Tibial artery (tissue), 4 donors: Measurements from ENCODE around the gene HINFP.
"Not testable (repeated sequence)": the region's sequence is repeated elsewhere in the genome, so short reads cannot be mapped to it uniquely, and the experiment has no call there.

ENCODE experiments used
- DNase-seq, 2 donors: peaks; one replicate each; pipeline ENCODE4 v3.0.0-alpha.2; 2019
- H3K27ac ChIP-seq, 2 donors: fragments of 200-600 bp; sonication (generic) in 1 of 2; 1 replicate in 1 of 2; 2 replicates in 1 of 2; pipeline ENCODE4 v1.5.1; 2018 to 2019; ENCODE audit warnings: mild to moderate bottlenecking in 1 of 2
- H3K27me3 ChIP-seq, 2 donors: fragments of 200-600 bp; sonication (generic) in 1 of 2; one replicate each; pipeline versions ENCODE4 v1.5.1 to v1.6.0; 2016 to 2019
- H3K36me3 ChIP-seq, 3 donors: fragments of 200-600 bp; sonication (generic) in 2 of 3; one replicate each; pipeline ENCODE4 v1.5.1; 2016 to 2019; ENCODE audit warnings: mild to moderate bottlenecking in 2 of 3
- H3K4me1 ChIP-seq, 4 donors: fragments of 200-600 bp; sonication (generic) in 2 of 4; 1 replicate in 3 of 4; 2 replicates in 1 of 4; pipeline ENCODE4 v1.5.1; 2016 to 2019
- H3K4me3 ChIP-seq, 2 donors: fragments of 200-600 bp; sonication (generic) in 1 of 2; 1 replicate in 1 of 2; 2 replicates in 1 of 2; pipeline ENCODE4 v1.5.1; 2018 to 2019; ENCODE audit warnings: mild to moderate bottlenecking in 2 of 2
- H3K9me3 ChIP-seq, 3 donors: fragments of 200-600 bp; sonication (generic) in 1 of 3; one replicate each; pipeline ENCODE4 v1.5.1; 2016 to 2019
- CTCF ChIP-seq, 2 experiments: fragments of 200-600 bp in 1 of 2; fragments of 450-650 bp in 1 of 2; IDR thresholded peaks; one replicate each; pipeline ENCODE4 v1.5.1; 2017 to 2019; ENCODE audit warnings: antibody characterized with exemption in 2 of 2, mild to moderate bottlenecking in 1 of 2, moderate library complexity in 1 of 2
- intact Hi-C: fragments of 100-400 bp; cut with DNase I; formaldehyde crosslinking; loops from one replicate; pipeline ENCODE4 v1.15.0; 2023; ENCODE audit warnings: low total_unique reads

HINFP gene

DNA sequence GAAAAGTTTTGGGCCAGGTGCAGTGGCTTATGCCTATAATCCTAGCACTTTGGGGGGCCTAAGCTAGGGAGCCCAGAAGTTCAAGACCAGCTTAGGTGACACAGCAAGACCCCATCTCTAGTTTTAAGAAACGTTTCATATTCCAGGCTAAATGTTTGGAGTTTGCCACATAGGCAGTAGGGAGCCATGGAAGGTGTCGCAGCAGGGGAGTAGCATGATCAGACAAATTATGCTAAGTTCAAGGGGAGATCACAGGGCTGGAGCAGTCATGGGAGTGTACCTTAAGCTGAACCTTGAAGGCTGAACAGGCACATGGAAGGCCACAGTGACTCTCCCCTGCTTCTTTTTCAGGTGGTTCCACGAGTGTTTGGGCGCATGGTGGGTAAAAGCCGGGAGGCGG lies 58.0 kb downstream of the HINFP start:
- Histone ChIP-seq H3K27ac (no peak overlapping the region), H3K36me3 (peaks cover 31 to 87% (median 42%) of the 10 kb centered on the region in 3 donors), H3K27me3 (no peaks in the 10 kb centered on the region), H3K4me3 (no peak overlapping the region), H3K9me3 (no peaks in the 10 kb centered on the region), H3K4me1 (no peaks in the 10 kb centered on the region)
- intact Hi-C loops = no loop called here
- TF ChIP-seq CTCF (IDR thresholded peaks at IDR 0.05) = no peak
- no peak for DNase-seq

DNA sequence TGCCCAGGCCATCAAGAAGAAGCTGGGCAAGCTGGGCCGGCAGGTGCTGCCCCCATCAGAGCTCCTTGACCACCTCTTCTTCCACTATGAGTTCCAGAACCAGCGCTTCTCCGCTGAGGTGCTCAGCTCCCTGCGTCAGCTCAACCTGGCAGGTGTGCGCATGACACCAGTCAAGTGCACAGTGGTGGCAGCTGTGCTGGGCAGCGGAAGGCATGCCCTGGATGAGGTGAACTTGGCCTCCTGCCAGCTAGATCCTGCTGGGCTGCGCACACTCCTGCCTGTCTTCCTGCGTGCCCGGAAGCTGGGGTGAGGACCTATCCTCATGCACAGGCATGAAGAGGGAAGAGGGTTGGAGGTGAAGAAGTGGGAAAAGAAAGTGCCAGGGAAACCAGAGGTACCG lies 58.6 kb downstream of the HINFP start:
- peaks cover 25 to 80% (median 36%) of the 10 kb centered on the region in 3 donors for H3K36me3 ChIP-seq
- no peak for DNase-seq
- H3K4me3 ChIP-seq = no peak overlapping the region
- no peak for TF ChIP-seq CTCF (IDR thresholded peaks at IDR 0.05)
- no peaks in the 10 kb centered on the region for H3K27me3 ChIP-seq
- no peaks in the 10 kb centered on the region for H3K4me1 ChIP-seq
- H3K9me3 ChIP-seq = no peaks in the 10 kb centered on the region
- intact Hi-C loops = no loop called here
- no peak overlapping the region for H3K27ac ChIP-seq

DNA sequence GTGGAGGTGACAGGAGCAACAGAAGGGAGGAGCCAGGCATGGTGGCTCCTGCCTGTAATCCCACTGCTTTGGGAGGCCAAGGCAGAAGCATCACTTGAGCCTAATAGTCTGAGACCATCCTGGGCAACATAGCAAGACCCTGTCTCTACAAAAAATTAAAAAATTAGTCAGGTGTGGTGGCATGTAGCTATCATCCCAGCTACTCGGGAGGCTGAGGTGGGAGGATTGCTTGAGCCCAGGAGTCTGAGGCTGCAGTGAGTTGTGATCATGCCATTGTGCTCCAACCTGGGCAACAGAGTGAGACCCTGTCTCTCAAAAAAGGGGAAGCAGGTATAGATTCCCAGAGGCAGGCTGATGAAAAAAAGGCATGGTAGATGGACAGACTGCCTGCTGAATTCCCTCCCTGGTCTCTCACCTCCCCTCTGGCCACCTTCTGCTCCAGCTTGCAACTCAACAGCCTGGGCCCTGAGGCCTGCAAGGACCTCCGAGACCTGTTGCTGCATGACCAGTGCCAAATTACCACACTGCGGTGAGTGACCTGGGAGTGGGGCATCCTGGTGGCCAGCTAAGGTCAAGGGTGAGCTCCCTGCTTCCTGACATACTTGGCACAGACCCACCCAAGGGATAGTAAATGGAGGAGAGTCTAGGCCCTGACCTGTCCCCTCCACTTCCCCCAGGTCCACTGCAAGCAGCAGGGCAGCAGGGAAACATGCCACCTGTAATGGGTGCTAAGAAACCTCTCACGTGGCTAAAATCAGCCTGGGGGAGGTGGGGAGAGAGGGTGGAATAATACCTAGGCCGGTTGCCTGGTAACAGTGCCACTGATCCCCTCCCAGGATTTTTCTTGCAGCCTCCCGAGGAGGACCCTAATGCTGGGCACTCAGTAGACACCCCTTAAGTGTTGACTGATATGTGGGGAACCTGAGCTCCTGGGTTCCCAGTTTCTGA lies 59.6 kb downstream of the HINFP start:
- intact Hi-C loops = no loop called here
- Histone ChIP-seq H3K36me3 (peaks cover 17 to 70% (median 32%) of the 10 kb centered on the region in 3 donors), H3K4me1 (no peaks in the 10 kb centered on the region), H3K27ac (no peak overlapping the region), H3K27me3 (no peaks in the 10 kb centered on the region), H3K4me3 (no peak overlapping the region), H3K9me3 (no peaks in the 10 kb centered on the region)
- no peak for DNase-seq
- TF ChIP-seq CTCF (IDR thresholded peaks at IDR 0.05) = no peak

DNA sequence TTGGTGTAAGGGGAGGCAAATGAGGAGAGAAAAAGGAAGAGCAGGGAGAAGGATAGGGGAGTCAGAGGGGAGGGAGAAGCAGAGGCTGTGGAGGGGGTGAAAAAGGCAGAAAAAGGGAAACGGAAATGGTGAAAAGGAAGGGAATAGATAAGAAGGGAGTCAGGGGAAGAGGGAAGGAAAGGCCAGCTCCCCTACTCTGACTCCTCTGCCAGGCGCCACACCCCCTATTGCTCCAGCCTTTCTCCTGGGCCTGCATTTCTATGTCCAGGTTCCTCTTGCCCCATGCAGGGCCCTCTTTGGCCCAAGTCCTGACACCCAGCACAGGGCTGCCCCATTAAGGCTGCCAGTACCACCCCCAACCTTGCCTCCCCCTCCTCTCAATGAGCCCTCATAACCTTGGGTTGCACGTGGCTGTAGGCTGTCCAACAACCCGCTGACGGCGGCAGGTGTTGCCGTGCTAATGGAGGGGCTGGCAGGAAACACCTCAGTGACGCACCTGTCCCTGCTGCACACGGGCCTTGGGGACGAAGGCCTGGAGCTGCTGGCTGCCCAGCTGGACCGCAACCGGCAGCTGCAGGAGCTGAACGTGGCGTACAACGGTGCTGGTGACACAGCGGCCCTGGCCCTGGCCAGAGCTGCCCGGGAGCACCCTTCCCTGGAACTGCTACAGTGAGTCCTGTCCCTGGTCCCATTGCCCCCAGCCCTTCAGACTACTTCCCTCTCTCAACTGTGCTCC lies 60.5 kb downstream of the HINFP start:
- H3K27me3 ChIP-seq = no peaks in the 10 kb centered on the region
- intact Hi-C loops = no loop called here
- no peak for DNase-seq
- H3K27ac ChIP-seq = no peak overlapping the region
- TF ChIP-seq CTCF (IDR thresholded peaks at IDR 0.05) = no peak
- H3K4me1 ChIP-seq = no peaks in the 10 kb centered on the region
- no peak overlapping the region for H3K4me3 ChIP-seq
- H3K36me3 ChIP-seq = peaks cover 14 to 62% (median 32%) of the 10 kb centered on the region in 3 donors
- no peaks in the 10 kb centered on the region for H3K9me3 ChIP-seq

GRCh38 chr11:119184399-119184798 lies 63.0 kb downstream of the HINFP start:
- H3K4me3 ChIP-seq, H3K9me3 ChIP-seq, DNase-seq, H3K27me3 ChIP-seq, H3K27ac ChIP-seq, H3K4me1 ChIP-seq, intact Hi-C loops: not testable (repeated sequence)
- peaks cover 14 to 49% (median 31%) of the 10 kb centered on the region in 3 donors for H3K36me3 ChIP-seq
